GM19099 (cell line): Measurements from ENCODE around the gene SORCS2.

Source experiments
- POLR2A ChIP-seq: IDR thresholded peaks from 3 replicates; pipeline ENCODE4 v1.6.1; 2011; ENCODE audit warnings: low read depth; ENCODE audit not compliant: insufficient read length; ENCODE audit errors: extremely low read depth

Gene SORCS2

DNA sequence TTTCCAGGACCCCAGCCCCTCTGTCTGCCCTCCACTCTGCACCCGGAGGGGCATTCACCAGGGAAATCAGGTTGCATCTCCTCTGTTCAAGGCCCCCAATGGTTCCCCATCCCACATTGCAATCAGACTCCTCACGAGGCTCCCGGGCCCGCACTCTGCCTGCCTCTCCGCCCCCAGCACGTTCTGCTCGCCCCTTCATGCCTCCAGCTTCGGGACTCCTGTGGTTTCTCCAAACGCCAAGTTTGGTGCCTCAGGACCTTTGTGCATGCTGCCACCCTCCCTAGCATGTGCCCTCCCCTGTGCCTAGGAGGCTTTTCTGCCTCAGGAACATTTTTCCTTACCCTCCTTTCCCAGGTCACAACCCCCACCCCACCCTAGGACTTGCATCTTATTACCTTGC is 426.0 kb downstream of the SORCS2 start:
- TF ChIP-seq POLR2A: no peak

DNA sequence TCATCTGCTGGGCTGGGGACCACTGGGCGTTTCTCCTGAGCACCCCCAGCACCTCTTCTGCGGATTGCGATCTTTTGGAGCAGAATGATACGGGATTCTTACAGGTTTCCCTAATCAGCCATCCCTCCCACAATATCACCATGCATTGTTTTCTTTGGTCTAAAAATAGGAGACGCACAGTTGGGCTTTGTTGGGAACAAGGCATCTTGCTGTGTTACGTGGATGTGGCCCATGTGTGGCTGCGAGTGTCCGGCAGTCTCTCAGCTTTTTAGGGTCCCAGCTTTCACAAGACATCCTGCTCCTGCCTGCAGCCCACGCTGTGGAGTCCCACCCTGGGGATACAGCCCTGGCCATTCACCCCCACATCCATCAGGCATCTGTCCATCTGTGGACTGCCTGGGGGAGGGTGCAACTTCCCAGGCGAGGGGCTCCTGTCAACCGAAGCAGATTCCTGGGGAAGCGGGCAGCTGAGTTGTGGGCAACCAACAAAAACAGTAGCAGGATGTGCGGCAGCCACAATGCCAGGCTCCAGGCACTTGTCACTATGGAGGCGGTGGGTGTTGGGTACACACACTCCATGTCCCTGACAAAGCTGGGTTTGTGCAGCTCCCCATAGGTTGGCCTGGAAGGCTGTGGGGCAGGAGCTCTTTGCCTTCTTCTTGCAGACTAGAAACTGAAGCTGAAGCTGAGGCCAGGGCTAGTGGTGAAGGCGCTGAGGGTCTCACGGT is 427.9 kb downstream of the SORCS2 start:
- TF ChIP-seq POLR2A: no peak

DNA sequence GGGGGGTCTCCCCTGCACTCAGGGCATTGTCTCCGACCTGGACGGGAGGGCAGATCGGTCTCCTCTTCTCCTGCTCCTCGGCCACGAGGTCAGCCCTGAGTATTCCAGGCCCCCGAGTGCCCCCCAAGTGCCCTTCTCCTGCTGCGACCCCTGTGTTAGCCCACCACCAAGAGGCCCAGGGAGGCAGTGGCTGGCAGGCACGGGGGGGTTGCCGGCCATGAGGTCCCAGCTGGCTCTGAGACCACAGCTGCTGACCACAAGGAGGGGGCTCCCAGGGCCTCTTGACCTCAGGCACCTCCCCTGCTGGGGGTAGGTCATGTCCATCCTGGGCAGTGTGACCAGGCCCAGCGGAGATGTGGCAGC is 428.5 kb downstream of the SORCS2 start:
- TF ChIP-seq POLR2A: no peak

DNA sequence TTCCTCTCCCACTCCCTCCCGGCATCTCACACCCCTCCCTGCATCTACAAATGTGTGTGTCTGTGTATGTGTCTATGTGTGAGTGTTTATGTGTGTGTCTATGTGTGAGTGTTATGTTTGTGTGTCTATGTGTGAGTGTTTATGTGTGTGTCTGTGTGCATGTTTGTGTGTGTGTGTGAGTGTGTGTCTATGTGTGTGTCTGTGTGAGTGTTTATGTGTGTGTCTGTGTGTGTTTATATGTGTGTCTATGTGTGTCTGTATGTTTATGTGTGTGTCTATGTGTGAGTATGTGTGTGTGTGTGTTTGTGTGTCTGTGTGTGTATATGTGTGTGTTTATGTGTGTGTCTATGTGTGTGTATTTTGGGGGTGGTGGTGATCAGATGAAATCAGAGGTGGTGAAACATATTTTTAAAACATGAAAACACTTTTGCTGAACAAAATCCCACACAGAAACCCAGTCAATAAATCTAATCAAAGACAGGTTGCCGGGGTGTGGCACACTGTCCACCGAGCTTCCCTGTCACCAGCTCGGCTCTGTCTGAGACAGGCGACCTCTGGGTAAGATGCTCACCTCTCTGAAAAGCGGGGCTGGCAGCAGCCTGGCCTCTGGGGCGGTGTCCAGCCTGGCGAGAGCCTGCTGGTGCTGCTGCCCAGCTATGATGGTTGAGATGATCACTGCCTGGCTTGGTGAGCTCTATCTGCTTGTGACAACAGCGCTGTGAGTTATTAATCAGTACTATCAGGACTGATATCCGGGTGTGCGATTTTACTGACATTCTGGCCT is 429.1 kb downstream of the SORCS2 start:
- TF ChIP-seq POLR2A: no peak

DNA sequence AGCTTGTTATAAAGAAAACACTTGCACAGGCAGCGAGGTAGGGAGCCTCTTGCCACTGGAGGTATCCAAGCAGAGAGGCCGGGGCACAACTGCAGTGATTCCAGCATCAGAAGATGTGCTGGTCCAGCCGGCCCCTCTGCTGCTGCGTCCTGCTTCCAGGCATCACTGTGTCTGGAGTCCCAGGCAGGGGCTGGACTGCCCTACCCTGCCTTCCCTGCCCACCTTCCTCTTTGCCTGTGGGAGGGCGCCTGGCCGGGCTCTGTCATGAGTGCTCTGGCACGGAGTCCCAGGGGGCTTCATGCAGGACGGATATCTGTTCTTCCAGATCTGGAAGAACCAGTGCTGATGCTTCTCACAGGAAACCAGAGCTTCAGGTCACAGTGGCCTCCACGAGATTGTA is 430.0 kb downstream of the SORCS2 start:
- no peak for TF ChIP-seq POLR2A

DNA sequence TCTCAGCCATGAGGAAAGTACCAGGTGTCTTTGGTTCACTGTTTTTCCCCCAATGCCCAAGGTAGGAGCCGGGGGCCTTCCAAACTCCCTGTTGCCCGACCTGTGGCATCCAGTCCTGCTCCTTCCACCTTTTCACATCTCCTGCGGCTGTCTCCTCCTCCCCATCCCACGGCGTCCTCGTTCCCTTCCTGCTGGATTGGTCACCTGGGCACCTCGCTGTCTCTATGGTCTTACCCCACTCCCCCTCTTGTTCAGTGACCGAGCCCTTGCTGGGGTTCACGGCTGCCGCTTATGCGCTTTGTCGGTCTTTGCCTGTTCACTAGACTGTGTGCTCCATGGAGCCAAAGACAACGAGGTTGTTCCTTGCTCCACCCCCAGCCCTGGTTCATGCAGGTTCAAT is 431.1 kb downstream of the SORCS2 start:
- no peak for TF ChIP-seq POLR2A

DNA sequence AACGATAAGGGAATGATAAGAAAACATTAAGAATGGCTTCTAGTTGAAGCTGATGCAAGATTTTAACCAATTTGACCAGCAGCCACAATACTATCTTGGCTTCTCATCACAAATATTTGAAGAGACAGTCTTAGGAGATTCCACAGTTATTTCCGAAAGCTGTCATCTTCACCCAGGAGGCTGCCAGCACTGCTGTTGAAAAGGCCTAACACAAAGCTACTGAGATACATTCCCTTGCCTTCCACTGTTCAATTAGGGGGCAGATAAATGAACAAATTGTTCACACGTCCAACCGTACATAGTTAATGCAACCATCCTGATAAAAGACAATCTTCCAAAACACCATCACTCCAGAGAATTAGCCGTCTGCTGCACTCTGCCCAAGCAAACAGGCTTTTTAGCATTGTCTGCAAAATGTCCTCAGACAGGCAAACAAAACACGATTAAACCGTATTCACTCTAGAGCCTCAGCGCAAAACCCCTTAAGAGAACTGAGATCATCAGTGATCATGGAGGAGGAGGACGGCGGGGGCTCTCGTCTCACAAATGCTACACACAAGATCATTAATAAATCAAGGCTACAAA is 432.1 kb downstream of the SORCS2 start:
- no peak for TF ChIP-seq POLR2A

DNA sequence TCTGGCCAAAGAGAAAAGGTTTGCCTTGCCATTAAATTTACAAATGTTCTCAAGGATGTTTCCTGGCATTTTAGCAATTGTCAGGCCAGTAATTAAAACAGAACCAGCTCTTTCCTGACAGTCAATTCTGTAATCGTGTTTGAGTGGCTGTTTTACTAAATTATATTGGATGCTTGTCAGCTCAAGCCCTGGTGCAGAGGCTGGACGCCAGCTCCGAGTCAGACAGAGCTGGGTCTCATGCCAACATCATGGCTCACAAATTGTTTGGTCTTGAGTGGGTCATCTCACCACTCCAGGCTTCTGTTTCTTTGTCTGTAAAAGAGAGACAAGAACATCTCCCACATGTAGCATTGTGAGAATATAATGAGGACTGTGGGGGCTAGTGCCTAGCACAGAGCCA is 432.7 kb downstream of the SORCS2 start:
- TF ChIP-seq POLR2A: no peak

DNA sequence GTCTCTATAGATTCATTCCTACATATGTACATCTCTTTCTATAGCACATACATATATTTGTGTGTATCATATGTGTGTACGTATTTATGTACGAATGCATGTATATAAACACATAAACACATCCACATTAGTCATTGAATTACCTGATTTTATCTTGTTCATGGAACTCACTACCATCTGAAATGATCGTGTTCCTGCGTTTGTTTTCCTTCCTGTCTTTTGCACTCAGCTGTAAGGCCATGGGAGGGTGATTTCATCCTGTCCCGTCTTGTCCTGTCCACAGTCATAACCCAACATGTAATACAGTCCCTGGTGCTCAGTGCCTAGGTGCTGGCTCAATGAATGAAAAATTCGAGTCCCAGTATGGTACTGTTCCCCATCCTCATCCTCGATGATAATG is 434.2 kb downstream of the SORCS2 start:
- TF ChIP-seq POLR2A: no peak

DNA sequence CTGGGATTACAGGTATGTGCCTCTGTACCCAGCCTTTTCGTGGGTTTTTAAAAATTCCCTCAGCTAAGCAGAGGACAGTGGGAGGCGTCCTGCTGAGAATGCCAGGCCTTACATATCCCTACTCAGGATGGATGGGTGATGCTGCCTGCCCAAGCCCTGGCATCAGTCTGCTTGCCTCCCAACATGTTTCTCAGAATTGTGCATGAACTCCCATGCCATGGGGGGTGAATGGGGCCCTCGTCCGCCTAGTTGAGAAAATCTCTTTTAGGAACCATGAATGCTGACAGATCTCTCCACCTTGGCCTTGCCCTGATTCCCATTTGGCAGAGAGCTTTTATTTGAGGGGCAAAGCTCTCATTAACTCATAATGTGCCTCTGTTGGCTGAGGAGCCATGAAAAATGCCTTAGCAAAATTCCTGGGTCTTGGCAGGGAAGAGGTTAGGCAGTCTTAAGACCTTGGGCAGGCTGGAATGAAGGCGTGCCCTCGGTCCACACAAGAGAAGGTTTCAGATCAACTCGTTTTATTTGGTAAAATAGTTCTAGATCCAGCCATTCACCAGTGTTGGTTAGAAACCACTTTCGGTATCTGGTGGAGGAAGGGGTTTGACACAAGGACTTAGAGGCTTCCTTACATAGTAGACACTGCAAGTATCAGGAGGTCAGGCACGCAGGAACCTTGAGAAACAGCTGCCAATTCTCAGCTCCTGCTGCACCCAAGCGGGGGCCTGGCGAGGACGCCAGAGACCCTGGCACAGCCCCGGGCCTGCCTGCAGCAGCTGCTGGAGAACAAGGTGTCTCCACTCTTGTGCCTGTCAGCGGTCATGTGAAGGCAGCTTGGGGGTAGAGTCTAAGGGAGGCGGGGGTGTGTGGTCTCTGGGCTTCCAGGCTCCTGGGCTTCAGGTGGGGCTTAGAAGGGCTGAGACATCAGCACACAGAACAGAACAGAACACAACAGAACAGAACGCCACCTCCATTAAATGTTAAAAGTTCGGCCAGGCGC is 435.2 kb downstream of the SORCS2 start:
- TF ChIP-seq POLR2A: no peak

DNA sequence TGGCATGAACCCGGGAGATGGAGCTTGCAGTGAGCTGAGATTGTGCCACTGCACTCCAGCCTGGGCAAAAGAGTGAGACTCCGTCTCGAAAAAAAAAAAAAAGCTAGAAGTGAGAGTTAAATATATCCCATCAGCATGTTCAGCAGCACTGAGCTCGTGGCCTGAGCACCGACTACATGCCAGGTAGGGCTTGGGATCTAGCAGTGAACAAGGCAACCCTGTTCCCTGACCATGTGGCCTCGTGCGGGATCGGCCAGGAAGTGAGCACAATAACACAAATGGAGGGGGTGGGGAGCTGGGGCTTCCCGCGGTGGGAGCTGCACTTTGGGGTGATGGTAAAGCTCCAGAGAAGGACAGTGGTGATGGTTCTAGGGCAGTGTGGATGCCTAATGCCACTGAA is 436.1 kb downstream of the SORCS2 start:
- no peak for TF ChIP-seq POLR2A

DNA sequence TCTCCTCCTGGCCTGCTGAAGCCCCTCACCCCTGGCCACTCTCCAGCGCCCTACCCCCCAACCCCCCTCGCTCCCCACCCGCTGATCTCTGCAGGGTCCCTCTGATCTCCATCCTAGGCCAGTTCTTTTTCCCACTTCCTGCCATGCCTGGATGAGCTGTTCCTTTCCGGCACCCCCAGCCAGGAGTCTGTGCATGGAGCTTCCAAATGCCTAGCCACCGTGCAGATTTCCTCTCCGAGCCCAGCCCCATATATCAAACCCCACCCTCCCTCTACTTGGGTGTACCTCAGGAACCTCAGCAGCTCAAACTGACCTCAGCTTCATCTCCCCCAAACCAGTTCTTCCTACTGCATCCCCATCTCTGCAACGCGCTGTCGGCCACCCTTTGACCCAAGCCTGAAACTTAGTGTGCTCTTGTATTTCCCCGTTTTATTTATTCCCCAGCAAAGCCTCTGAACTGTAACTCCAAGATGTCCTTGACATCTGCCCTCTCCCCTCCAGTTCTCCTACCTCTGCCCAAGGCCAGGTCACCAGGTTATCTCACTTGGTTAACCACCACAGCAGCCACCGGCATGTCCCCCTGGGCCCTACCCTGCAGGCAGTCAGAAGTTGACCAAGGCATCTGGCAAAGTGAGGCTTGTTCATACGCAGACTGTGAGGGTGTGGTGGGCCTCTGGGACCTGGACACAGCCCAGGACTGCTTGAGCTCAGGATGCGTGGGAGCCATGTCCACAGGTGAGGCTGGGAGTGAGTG is 437.3 kb downstream of the SORCS2 start:
- TF ChIP-seq POLR2A: no peak

DNA sequence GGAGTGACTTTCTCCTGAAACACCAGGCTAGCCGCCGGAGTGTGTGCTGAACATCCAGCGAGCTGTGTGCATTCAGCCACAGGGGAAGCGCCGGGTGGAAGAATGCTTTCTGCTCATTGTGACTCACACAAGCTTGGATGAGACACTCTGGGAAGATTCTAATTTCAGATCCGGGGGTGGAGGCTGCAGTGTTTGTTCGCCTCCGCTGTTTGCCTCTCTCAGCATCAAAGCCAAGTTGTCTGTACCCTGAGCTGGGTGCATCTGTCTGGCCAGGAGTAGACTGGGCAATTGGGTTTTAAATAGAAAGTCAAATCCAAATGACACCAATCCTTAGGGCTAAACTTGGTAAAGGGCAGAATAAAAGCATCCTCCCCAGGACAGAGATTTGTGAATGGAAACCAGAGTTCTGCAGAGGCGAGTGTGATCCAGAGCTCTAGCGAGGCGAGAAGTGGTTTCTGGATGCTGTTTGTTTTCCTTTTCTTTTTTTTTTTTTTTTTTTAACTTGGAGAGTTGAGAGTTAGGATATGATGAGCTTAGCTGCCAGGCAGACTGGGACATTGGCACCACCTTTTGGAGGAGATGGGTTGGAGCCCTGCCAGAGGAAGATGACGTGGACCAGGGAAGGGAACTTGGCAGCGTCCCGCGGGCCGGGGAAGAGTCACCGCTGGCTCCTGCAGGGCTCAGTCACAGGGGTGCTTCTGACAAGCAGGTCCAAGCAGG is 438.4 kb downstream of the SORCS2 start:
- TF ChIP-seq POLR2A: no peak
